Neural progenitor cell (in vitro differentiated cells): ENCODE data around the gene SIX1.

ENCODE experiments used
- EZH2 ChIP-seq: fragments of 200-600 bp; sonication (generic); IDR thresholded peaks from 2 replicates; pipeline ENCODE4 v1.6.1; 2017; ENCODE audit warnings: antibody characterized with exemption, mild to moderate bottlenecking, moderate library complexity
- EZH2phosphoT487 ChIP-seq: fragments of 200-600 bp; sonication (generic); IDR thresholded peaks from 2 replicates; pipeline ENCODE4 v1.6.1; 2017; ENCODE audit warnings: antibody characterized with exemption
- TF ChIP-seq, protein P1 (sequence below): fragments of 200-600 bp; sonication (generic); IDR thresholded peaks from 2 replicates; pipeline ENCODE4 v1.5.1; 2017; ENCODE audit warnings: antibody characterized with exemption, mild to moderate bottlenecking

DNA sequence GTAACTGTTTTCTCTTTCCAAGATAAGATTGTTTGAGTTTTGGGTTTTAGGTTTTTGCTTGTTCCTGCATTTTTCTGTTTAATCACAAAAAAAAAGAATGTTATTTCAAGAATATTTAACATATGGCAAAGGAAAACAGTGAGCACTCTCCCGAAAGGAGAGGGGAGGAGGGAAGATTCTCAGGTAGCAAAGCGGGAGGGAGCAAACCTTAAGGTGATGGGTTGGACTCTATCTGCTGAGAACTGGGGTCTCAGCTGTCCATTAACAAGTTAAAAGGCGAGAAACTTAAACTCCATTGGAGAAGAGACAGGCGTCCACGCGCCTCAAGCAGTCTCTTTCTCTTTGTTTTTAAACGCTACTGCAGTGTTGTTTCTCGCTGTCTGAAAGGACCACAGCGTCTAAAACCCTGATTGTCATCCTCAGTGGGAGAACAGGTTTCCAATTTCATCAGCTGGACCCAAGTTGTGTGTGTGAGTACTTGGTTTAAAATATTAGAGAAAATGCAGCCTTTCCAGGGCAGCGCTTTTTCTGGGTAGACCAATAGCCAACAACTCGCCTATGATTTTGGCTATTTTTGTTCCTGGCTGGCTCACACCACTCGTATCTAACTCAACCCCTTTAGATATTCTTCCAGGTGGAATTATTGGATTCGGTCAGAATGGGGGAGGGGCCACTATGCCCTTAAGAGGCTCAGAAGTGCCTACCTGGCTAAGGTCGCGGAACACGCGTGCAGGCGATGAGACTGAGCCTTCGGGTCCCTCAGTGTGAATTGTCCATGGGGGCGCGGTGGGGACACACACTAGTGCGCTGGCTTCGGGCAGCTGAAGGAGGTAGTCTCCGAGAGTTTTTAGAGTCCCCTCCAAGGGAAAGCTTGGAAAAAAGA, 8.2 kb downstream of the SIX1 start:
- TF ChIP-seq, protein P1, sequence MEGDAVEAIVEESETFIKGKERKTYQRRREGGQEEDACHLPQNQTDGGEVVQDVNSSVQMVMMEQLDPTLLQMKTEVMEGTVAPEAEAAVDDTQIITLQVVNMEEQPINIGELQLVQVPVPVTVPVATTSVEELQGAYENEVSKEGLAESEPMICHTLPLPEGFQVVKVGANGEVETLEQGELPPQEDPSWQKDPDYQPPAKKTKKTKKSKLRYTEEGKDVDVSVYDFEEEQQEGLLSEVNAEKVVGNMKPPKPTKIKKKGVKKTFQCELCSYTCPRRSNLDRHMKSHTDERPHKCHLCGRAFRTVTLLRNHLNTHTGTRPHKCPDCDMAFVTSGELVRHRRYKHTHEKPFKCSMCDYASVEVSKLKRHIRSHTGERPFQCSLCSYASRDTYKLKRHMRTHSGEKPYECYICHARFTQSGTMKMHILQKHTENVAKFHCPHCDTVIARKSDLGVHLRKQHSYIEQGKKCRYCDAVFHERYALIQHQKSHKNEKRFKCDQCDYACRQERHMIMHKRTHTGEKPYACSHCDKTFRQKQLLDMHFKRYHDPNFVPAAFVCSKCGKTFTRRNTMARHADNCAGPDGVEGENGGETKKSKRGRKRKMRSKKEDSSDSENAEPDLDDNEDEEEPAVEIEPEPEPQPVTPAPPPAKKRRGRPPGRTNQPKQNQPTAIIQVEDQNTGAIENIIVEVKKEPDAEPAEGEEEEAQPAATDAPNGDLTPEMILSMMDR, result no peak
- TF ChIP-seq EZH2, result peak; percentile 80
- TF ChIP-seq EZH2phosphoT487, result peak; percentile 67
